Ishikawa (cell line): ENCODE measurements around the gene ARMC2.

Experiments used
- EGR1 ChIP-seq: IDR thresholded peaks from 2 replicates; pipeline ENCODE4 v1.6.1; 2012
- EP300 ChIP-seq: IDR thresholded peaks from 2 replicates; pipeline ENCODE4 v1.6.1; 2012; ENCODE audit warnings: borderline replicate concordance
- MAX ChIP-seq: IDR thresholded peaks from 2 replicates; pipeline ENCODE4 v1.6.1; 2012
- RAD21 ChIP-seq: IDR thresholded peaks from 2 replicates; pipeline ENCODE4 v1.6.1; 2012; ENCODE audit warnings: low read depth
- REST ChIP-seq: IDR thresholded peaks from 2 replicates; pipeline ENCODE4 v1.6.1; 2012; ENCODE audit warnings: low read depth, mild to moderate bottlenecking
- TEAD4 ChIP-seq: IDR thresholded peaks from 2 replicates; pipeline ENCODE4 v1.6.1; 2012
- ZBTB7A ChIP-seq: IDR thresholded peaks from 2 replicates; pipeline ENCODE4 v1.6.1; 2012; ENCODE audit warnings: low read depth

GRCh38 chr6:108959972-108960582, 111.9 kb downstream of the ARMC2 start:
- TF ChIP-seq REST (no peak), ZBTB7A (no peak), MAX (no peak), RAD21 (no peak), TEAD4 (no peak), EGR1 (no peak), EP300 (no peak)
